ENCODE results near the gene IGFALS.

Gene IGFALS

GRCh38 chr16:1763521-1764511 lies 29.7 kb downstream of the IGFALS start:
- DNase-seq: peak; percentile 79
- no peak overlapping the region for H3K27ac Mint-ChIP-seq
- H3K4me1 Mint-ChIP-seq: peaks cover 6% of the 10 kb centered on the region
- H3K9me3 Mint-ChIP-seq: no peaks in the 10 kb centered on the region
- H3K36me3 Mint-ChIP-seq (ENCODE audit: low read depth): peaks cover 7% of the 10 kb centered on the region
- no peak overlapping the region for H3K4me3 Mint-ChIP-seq
- peaks cover 4% of the 10 kb centered on the region for H3K27me3 Mint-ChIP-seq (ENCODE audit: low read depth, poor library complexity)
- TF ChIP-seq CTCF (IDR thresholded peaks at IDR 0.05): peak; percentile 59

- H3K27me3 Mint-ChIP-seq (ENCODE audit: low read depth, poor library complexity): peaks cover 4% of the 10 kb centered on the region
- no peaks in the 10 kb centered on the region for H3K9me3 Mint-ChIP-seq
- DNase-seq: no peak
- H3K4me3 Mint-ChIP-seq: no peak overlapping the region
- peaks cover 7% of the 10 kb centered on the region for H3K36me3 Mint-ChIP-seq (ENCODE audit: low read depth)
- H3K27ac Mint-ChIP-seq: no peak overlapping the region
- peaks cover 6% of the 10 kb centered on the region for H3K4me1 Mint-ChIP-seq
- no peak for TF ChIP-seq CTCF (IDR thresholded peaks at IDR 0.05)
Measured at GRCh38 chr16:1762879-1763520, 30.5 kb downstream of the IGFALS start.

GRCh38 chr16:1762196-1762878 lies 31.2 kb downstream of the IGFALS start:
- Mint-ChIP-seq H3K27ac (no peak overlapping the region), H3K4me3 (no peak overlapping the region), H3K36me3 (ENCODE audit: low read depth) (peaks cover 7% of the 10 kb centered on the region), H3K27me3 (ENCODE audit: low read depth, poor library complexity) (peaks cover 4% of the 10 kb centered on the region), H3K9me3 (no peaks in the 10 kb centered on the region), H3K4me1 (peaks cover 6% of the 10 kb centered on the region)
- no peak for TF ChIP-seq CTCF (IDR thresholded peaks at IDR 0.05)
- DNase-seq: no peak

- peaks cover 4% of the 10 kb centered on the region for H3K27me3 Mint-ChIP-seq (ENCODE audit: low read depth, poor library complexity)
- TF ChIP-seq CTCF (IDR thresholded peaks at IDR 0.05): no peak
- H3K9me3 Mint-ChIP-seq: no peaks in the 10 kb centered on the region
- H3K27ac Mint-ChIP-seq: no peak overlapping the region
- peaks cover 7% of the 10 kb centered on the region for H3K36me3 Mint-ChIP-seq (ENCODE audit: low read depth)
- H3K4me1 Mint-ChIP-seq: peaks cover 6% of the 10 kb centered on the region
- no peak overlapping the region for H3K4me3 Mint-ChIP-seq
- no peak for DNase-seq
Measured at GRCh38 chr16:1761751-1762150, 31.8 kb downstream of the IGFALS start.

GRCh38 chr16:1760911-1761310 lies 32.6 kb downstream of the IGFALS start:
- H3K36me3 Mint-ChIP-seq (ENCODE audit: low read depth): peaks cover 7% of the 10 kb centered on the region
- no peak for DNase-seq
- H3K4me1 Mint-ChIP-seq: peaks cover 6% of the 10 kb centered on the region
- TF ChIP-seq CTCF (IDR thresholded peaks at IDR 0.05): no peak
- no peak overlapping the region for H3K4me3 Mint-ChIP-seq
- no peak overlapping the region for H3K27ac Mint-ChIP-seq
- H3K9me3 Mint-ChIP-seq: no peaks in the 10 kb centered on the region
- peaks cover 4% of the 10 kb centered on the region for H3K27me3 Mint-ChIP-seq (ENCODE audit: low read depth, poor library complexity)
